Ovary (tissue), 3 donors: ENCODE measurements around the gene TBC1D1.

ENCODE experiments used
- EP300 ChIP-seq: sonication (generic); formaldehyde crosslinking; IDR thresholded peaks from one replicate; pipeline ENCODE4 v1.6.1; 2017; ENCODE audit warnings: antibody characterized with exemption
- TF ChIP-seq, protein P1 (sequence below), 3 donors: fragments of 450-650 bp in 2 of 3; fragments of 200-600 bp in 1 of 3; IDR thresholded peaks; one replicate each; pipeline versions ENCODE4 v1.5.1 to v1.8.0; 2016 to 2022; ENCODE audit warnings: antibody characterized with exemption in 3 of 3, mild to moderate bottlenecking in 1 of 3
- donor health status: DM: no; HTN: no; CAD: no.

DNA sequence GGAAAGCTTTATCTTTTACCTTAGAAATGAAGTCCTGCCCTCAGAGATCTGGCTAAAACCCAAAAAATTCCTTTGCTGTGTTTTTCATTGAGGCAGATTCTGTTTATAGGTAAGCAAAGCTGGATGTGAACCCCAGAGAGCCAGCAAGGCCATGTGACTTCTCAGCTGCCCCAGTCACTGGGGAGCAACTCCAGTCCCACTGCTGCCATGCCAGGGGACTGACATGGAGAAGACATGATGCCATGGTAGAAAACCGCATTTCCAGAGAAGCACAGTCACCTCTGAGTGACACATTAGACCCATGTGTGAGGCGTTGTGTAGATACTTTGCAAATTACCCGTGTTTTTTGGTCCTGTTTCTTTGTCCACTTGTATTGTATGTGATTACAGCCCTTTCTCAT is 114.8 kb downstream of the TBC1D1 start:
- no peak for TF ChIP-seq EP300
- TF ChIP-seq, protein P1, sequence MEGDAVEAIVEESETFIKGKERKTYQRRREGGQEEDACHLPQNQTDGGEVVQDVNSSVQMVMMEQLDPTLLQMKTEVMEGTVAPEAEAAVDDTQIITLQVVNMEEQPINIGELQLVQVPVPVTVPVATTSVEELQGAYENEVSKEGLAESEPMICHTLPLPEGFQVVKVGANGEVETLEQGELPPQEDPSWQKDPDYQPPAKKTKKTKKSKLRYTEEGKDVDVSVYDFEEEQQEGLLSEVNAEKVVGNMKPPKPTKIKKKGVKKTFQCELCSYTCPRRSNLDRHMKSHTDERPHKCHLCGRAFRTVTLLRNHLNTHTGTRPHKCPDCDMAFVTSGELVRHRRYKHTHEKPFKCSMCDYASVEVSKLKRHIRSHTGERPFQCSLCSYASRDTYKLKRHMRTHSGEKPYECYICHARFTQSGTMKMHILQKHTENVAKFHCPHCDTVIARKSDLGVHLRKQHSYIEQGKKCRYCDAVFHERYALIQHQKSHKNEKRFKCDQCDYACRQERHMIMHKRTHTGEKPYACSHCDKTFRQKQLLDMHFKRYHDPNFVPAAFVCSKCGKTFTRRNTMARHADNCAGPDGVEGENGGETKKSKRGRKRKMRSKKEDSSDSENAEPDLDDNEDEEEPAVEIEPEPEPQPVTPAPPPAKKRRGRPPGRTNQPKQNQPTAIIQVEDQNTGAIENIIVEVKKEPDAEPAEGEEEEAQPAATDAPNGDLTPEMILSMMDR (IDR thresholded peaks at IDR 0.05), result no peak
